IPS-20b (cell line): ENCODE results near the gene MAP2.

Source experiments
- H3K27ac ChIP-seq: one replicate; pipeline ENCODE4 v1.5.1; 2013; ENCODE audit warnings: low read length
- H3K27me3 ChIP-seq: 2 replicates; pipeline ENCODE4 v1.6.1; 2013; ENCODE audit warnings: mild to moderate bottlenecking, low read length, inconsistent platforms; ENCODE audit not compliant: insufficient read depth
- H3K36me3 ChIP-seq: 2 replicates; pipeline ENCODE4 v1.6.1; 2013; ENCODE audit warnings: low read depth, mild to moderate bottlenecking, inconsistent platforms, low read length, moderate library complexity; ENCODE audit not compliant: insufficient read depth
- H3K4me1 ChIP-seq: 2 replicates; pipeline ENCODE4 v1.6.1; 2013; ENCODE audit warnings: mild to moderate bottlenecking, control low read depth, inconsistent platforms, low read length, moderate library complexity; ENCODE audit not compliant: insufficient read depth
- H3K4me3 ChIP-seq: 2 replicates; pipeline ENCODE4 v1.5.1; 2013; ENCODE audit warnings: mild to moderate bottlenecking, low read length, inconsistent platforms
- H3K9ac ChIP-seq: 2 replicates; pipeline ENCODE4 v1.6.1; 2013; ENCODE audit warnings: low read depth, mild to moderate bottlenecking, inconsistent platforms, low read length, moderate library complexity
- H3K9me3 ChIP-seq: 2 replicates; pipeline ENCODE4 v1.6.1; 2013; ENCODE audit warnings: mild to moderate bottlenecking, low read depth, low read length, inconsistent platforms; ENCODE audit not compliant: insufficient read depth

MAP2 gene

GRCh38 chr2:209663656-209664055 is 239.8 kb downstream of the MAP2 start:
- Histone ChIP-seq H3K9me3 (no peaks in the 10 kb centered on the region), H3K36me3 (no peaks in the 10 kb centered on the region), H3K4me3 (no peak overlapping the region), H3K4me1 (peaks cover 35% of the 10 kb centered on the region; the same call in 1 of the 2 replicates), H3K9ac (no peak overlapping the region), H3K27me3 (no peaks in the 10 kb centered on the region), H3K27ac (no peak overlapping the region)

DNA sequence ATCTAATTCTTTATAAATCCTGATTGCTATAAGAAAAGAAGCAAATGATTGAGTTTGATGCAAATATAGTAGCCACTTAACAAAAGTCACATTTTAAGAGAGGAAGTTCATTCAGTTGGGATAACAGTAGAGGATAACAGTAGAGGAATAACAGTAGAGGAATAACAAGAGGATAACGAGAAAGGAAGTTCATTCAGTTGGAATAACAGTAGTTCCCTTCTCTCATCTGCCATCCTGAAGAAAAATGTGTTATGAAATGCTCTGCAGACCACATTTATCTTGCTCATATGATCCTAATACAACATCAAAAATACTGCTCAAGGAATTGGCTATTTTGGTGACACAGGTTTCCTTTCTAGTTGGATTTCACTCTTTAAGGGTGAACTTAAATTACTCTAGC is 242.4 kb downstream of the MAP2 start:
- Histone ChIP-seq H3K27ac (peak overlapping the region; percentile 39), H3K36me3 (no peaks in the 10 kb centered on the region), H3K4me1 (peaks cover 36% of the 10 kb centered on the region; the same call in 1 of the 2 replicates), H3K9me3 (no peaks in the 10 kb centered on the region), H3K4me3 (no peak overlapping the region; the same call in 1 of the 2 replicates), H3K27me3 (no peaks in the 10 kb centered on the region), H3K9ac (0 out of 2 replicates have a peak overlapping the region, but pooled peaks have one; percentile 2)

DNA sequence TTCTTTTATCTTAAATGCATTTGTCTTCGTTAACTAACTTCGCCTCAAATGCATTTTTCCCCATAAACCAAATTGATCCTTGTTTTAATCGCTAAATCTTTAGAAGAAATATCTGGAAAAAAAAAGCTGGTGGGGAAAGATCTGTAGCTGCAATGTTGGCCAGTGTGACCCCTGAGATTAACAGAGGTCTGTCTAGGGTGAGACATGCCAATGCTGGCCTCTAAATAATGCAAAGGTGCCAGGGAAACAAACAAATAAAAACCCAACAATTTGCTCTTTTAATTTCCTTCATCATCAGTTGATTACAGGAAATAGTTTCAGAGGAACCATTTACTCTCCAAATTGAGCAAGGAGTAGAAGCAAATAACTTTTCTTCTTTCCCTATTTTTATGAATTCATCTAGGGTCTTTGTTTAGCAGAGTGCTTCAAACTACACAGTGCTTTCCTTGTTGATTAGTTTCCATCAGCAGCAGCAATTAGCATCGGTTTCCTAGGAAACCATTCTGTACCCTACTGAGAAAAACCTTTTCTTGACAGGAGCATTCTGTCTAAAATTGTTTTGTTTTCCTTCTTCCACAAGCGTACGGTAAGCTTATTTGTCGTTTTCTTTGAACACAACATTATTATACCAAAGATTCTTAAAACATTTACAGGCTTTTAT is 247.3 kb downstream of the MAP2 start:
- peaks cover 15% of the 10 kb centered on the region; the same call in 1 of the 2 replicates for H3K4me1 ChIP-seq
- no peak overlapping the region for H3K4me3 ChIP-seq
- no peak overlapping the region for H3K27ac ChIP-seq
- H3K36me3 ChIP-seq: no peaks in the 10 kb centered on the region
- H3K9ac ChIP-seq: no peak overlapping the region
- no peaks in the 10 kb centered on the region for H3K9me3 ChIP-seq
- H3K27me3 ChIP-seq: no peaks in the 10 kb centered on the region

- H3K9ac ChIP-seq: no peak overlapping the region
- no peaks in the 10 kb centered on the region for H3K9me3 ChIP-seq
- no peak overlapping the region for H3K27ac ChIP-seq
- H3K4me1 ChIP-seq: peaks cover 6% of the 10 kb centered on the region; the same call in 1 of the 2 replicates
- no peaks in the 10 kb centered on the region for H3K36me3 ChIP-seq
- H3K27me3 ChIP-seq: no peaks in the 10 kb centered on the region
- H3K4me3 ChIP-seq: no peak overlapping the region
These were observed 250.0 kb downstream of the MAP2 start for GRCh38 chr2:209673811-209674210.

GRCh38 chr2:209680596-209680995 is 256.7 kb downstream of the MAP2 start:
- H3K27me3 ChIP-seq: no peaks in the 10 kb centered on the region
- no peaks in the 10 kb centered on the region for H3K9me3 ChIP-seq
- no peaks in the 10 kb centered on the region for H3K36me3 ChIP-seq
- H3K4me3 ChIP-seq: no peak overlapping the region
- H3K4me1 ChIP-seq: no peaks in the 10 kb centered on the region
- H3K27ac ChIP-seq: no peak overlapping the region
- no peak overlapping the region for H3K9ac ChIP-seq

- no peaks in the 10 kb centered on the region for H3K36me3 ChIP-seq
- no peak overlapping the region for H3K4me3 ChIP-seq
- no peaks in the 10 kb centered on the region for H3K27me3 ChIP-seq
- no peaks in the 10 kb centered on the region for H3K9me3 ChIP-seq
- no peak overlapping the region for H3K27ac ChIP-seq
- no peaks in the 10 kb centered on the region for H3K4me1 ChIP-seq
- H3K9ac ChIP-seq: no peak overlapping the region
These were observed 257.4 kb downstream of the MAP2 start for GRCh38 chr2:209681201-209681735.

GRCh38 chr2:209682646-209683045 is 258.8 kb downstream of the MAP2 start:
- Histone ChIP-seq H3K27me3 (no peaks in the 10 kb centered on the region), H3K36me3 (no peaks in the 10 kb centered on the region), H3K9me3 (no peaks in the 10 kb centered on the region), H3K9ac (no peak overlapping the region), H3K27ac (no peak overlapping the region), H3K4me1 (peaks cover 3% of the 10 kb centered on the region; the same call in 1 of the 2 replicates), H3K4me3 (no peak overlapping the region)

DNA sequence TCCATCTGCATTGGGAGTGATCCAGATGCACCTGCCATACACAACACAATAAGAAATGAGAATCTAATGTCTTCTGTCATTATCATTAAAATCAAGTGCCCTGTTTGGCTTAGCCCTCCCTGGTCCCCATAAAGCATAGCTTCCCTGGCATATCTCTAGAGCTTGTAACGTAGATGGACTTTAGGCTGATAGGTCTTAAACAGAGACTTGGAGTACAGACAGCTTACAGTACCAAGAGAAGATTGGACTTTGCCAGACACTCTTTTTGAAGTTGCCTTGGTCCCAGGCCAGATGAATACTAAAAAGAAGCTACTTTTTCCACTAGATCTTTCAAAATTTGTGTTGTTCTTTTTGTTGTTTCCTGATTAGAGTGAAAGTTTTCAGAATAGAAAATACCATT is 261.5 kb downstream of the MAP2 start:
- no peak overlapping the region for H3K9ac ChIP-seq
- H3K27ac ChIP-seq: no peak overlapping the region
- no peaks in the 10 kb centered on the region for H3K36me3 ChIP-seq
- no peaks in the 10 kb centered on the region for H3K9me3 ChIP-seq
- H3K27me3 ChIP-seq: no peaks in the 10 kb centered on the region
- H3K4me1 ChIP-seq: peaks cover 3% of the 10 kb centered on the region; the same call in 1 of the 2 replicates
- H3K4me3 ChIP-seq: no peak overlapping the region

DNA sequence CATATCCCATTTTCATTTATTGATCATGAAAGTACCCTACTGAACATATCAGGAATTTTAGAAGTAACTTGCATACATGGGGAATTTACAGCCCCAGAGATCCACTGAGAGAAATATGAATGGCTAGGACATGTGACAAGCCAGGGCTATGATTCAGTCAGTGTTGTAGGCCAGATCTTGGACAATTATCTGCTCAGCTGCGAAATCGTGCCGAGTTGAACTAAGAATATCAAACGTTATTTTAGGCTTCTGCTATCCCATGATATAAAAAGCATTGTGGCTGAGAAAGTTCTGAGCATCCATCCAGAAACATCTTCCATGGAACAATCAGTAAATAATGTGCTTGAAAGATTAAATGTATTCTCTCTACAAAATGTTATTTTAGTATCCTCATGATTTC is 262.1 kb downstream of the MAP2 start:
- Histone ChIP-seq H3K9ac (no peak overlapping the region), H3K27ac (no peak overlapping the region), H3K4me1 (peaks cover 3% of the 10 kb centered on the region; the same call in 1 of the 2 replicates), H3K27me3 (no peaks in the 10 kb centered on the region), H3K4me3 (no peak overlapping the region), H3K9me3 (no peaks in the 10 kb centered on the region), H3K36me3 (no peaks in the 10 kb centered on the region)

DNA sequence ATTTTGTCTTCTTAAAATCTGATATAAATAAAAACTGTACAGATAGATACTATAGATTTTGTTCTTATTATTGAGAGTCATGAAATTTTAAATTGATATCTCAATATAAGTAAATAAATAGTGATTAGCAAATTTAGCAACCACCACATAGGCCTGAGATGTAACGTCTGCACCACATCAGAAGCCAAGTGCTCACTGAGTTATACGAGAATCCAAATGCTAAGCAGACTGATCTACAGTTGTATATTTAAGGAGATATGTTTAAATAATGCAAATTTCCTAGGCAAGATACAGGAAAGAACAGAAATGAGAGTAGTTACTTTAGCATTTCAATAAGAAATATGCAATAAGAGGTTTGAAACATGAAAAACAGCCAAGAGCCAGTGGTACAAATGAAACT is 262.6 kb downstream of the MAP2 start:
- peaks cover 3% of the 10 kb centered on the region; the same call in 1 of the 2 replicates for H3K4me1 ChIP-seq
- no peaks in the 10 kb centered on the region for H3K9me3 ChIP-seq
- no peak overlapping the region for H3K27ac ChIP-seq
- no peak overlapping the region for H3K9ac ChIP-seq
- H3K4me3 ChIP-seq: no peak overlapping the region
- no peaks in the 10 kb centered on the region for H3K36me3 ChIP-seq
- no peaks in the 10 kb centered on the region for H3K27me3 ChIP-seq

- Histone ChIP-seq H3K27me3 (no peaks in the 10 kb centered on the region), H3K36me3 (no peaks in the 10 kb centered on the region), H3K9me3 (no peaks in the 10 kb centered on the region), H3K4me3 (no peak overlapping the region), H3K9ac (no peak overlapping the region), H3K27ac (no peak overlapping the region), H3K4me1 (peaks cover 3% of the 10 kb centered on the region; the same call in 1 of the 2 replicates)
These were observed 263.6 kb downstream of the MAP2 start for GRCh38 chr2:209687323-209687969.

- no peaks in the 10 kb centered on the region for H3K36me3 ChIP-seq
- no peaks in the 10 kb centered on the region for H3K27me3 ChIP-seq
- no peak overlapping the region for H3K27ac ChIP-seq
- peaks cover 3% of the 10 kb centered on the region; the same call in 1 of the 2 replicates for H3K4me1 ChIP-seq
- H3K9ac ChIP-seq: no peak overlapping the region
- no peaks in the 10 kb centered on the region for H3K9me3 ChIP-seq
- no peak overlapping the region for H3K4me3 ChIP-seq
These were observed 264.5 kb downstream of the MAP2 start for GRCh38 chr2:209688385-209688784.
